Left ventricle myocardium inferior (tissue), 1 donor: ENCODE results near the gene TTLL5. TPM values are rescaled to one million over a fixed set of nuclear protein-coding genes. Genes with fewer than 3 reads are reported as not detected.

Experiments used
- DNase-seq: peaks from one replicate; pipeline ENCODE4 v3.0.0-alpha.2; 2020
- H3K27ac ChIP-seq: fragments of 200-600 bp; replicated peaks from 2 replicates; pipeline ENCODE4 v1.8.0; 2021
- H3K27me3 ChIP-seq: fragments of 200-600 bp; 2 replicates; pipeline ENCODE4 v1.8.0; 2021; ENCODE audit warnings: low read depth
- H3K36me3 ChIP-seq: fragments of 200-600 bp; 2 replicates; pipeline ENCODE4 v1.8.0; 2021
- H3K4me1 ChIP-seq: fragments of 200-600 bp; 2 replicates; pipeline ENCODE4 v1.8.0; 2021
- H3K4me3 ChIP-seq: fragments of 200-600 bp; 2 replicates; pipeline ENCODE4 v1.8.0; 2021; ENCODE audit warnings: mild to moderate bottlenecking, moderate library complexity
- H3K9me3 ChIP-seq: fragments of 200-600 bp; replicated peaks from 2 replicates; pipeline ENCODE4 v1.8.0; 2021
- intact Hi-C: fragments of 100-400 bp; cut with micrococcal nuclease; formaldehyde crosslinking; loops from one replicate; pipeline ENCODE4 v1.11.0; 2022
- total RNA-seq: library from RNA; stranded (reverse); fragmentation: NEBNext Ultra II Directional; extraction: Animal tissue kit (Norgen Biotek cat#: 25700); gene quantifications from one replicate; pipeline ENCODE4 v1.2.1, GENCODE V29; 2021
- TF ChIP-seq, protein P1 (sequence below): fragments of 200-600 bp; IDR thresholded peaks from 2 replicates; pipeline ENCODE4 v1.8.0; 2021; ENCODE audit warnings: antibody characterized with exemption, mild to moderate bottlenecking, borderline replicate concordance
- donor health status: DM: no; HTN: yes; CAD: no; lungs with severe emphysema.

Gene TTLL5
- total RNA-seq, 1 donor from 2014 or later, result 16.3 TPM

DNA sequence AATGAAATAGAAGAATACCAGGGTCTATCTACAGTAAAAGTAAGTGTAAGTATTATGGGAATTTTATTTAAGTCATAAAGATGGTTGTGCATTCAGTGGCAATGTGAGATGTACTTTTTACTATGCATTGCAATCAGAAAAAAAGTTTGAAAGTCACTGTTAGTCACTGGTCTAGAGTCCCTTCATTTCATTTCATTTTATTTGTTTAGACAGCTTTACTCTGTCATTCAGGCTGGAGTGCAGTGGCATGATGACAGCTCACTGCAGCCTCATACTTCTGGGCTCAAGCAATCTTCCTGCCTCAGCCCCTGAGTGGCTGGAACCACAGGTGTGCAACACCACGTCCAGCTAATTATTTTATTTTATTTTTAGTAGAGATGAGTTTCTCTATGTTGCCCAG, 278.2 kb downstream of the TTLL5 start:
- Histone ChIP-seq H3K9me3 (no peaks in the 10 kb centered on the region), H3K27ac (no peak overlapping the region), H3K36me3 (no peaks in the 10 kb centered on the region), H3K4me3 (no peak overlapping the region), H3K4me1 (peaks cover 27% of the 10 kb centered on the region), H3K27me3 (no peaks in the 10 kb centered on the region)
- no peak for DNase-seq
- intact Hi-C loops, result no loop called here
- TF ChIP-seq, protein P1, sequence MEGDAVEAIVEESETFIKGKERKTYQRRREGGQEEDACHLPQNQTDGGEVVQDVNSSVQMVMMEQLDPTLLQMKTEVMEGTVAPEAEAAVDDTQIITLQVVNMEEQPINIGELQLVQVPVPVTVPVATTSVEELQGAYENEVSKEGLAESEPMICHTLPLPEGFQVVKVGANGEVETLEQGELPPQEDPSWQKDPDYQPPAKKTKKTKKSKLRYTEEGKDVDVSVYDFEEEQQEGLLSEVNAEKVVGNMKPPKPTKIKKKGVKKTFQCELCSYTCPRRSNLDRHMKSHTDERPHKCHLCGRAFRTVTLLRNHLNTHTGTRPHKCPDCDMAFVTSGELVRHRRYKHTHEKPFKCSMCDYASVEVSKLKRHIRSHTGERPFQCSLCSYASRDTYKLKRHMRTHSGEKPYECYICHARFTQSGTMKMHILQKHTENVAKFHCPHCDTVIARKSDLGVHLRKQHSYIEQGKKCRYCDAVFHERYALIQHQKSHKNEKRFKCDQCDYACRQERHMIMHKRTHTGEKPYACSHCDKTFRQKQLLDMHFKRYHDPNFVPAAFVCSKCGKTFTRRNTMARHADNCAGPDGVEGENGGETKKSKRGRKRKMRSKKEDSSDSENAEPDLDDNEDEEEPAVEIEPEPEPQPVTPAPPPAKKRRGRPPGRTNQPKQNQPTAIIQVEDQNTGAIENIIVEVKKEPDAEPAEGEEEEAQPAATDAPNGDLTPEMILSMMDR, result no peak

DNA sequence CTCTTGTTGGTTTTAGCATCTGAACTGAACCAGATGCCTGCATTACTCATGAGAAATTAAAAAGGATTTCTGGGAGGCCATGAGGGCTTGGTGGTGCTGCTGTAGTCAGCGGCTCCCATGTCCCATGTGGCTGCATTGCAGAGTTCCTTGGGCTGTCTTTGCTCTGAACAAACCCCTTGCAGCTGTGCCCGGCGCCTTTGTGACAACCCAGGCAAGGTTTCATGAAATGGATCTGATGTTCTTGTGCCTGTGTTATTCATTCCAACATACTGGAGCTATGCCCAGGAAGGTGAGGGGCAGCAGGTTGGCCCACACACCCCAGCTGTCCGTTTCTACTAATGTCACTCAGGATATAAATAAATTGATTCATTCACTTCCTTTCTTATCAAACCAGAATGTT, 280.0 kb downstream of the TTLL5 start:
- Histone ChIP-seq H3K9me3 (no peaks in the 10 kb centered on the region), H3K27ac (peak overlapping the region; percentile 46), H3K27me3 (no peaks in the 10 kb centered on the region), H3K4me1 (peaks cover 14% of the 10 kb centered on the region), H3K4me3 (no peak overlapping the region), H3K36me3 (no peaks in the 10 kb centered on the region)
- TF ChIP-seq, protein P1, result no peak
- intact Hi-C loops, result no loop called here
- no peak for DNase-seq

DNA sequence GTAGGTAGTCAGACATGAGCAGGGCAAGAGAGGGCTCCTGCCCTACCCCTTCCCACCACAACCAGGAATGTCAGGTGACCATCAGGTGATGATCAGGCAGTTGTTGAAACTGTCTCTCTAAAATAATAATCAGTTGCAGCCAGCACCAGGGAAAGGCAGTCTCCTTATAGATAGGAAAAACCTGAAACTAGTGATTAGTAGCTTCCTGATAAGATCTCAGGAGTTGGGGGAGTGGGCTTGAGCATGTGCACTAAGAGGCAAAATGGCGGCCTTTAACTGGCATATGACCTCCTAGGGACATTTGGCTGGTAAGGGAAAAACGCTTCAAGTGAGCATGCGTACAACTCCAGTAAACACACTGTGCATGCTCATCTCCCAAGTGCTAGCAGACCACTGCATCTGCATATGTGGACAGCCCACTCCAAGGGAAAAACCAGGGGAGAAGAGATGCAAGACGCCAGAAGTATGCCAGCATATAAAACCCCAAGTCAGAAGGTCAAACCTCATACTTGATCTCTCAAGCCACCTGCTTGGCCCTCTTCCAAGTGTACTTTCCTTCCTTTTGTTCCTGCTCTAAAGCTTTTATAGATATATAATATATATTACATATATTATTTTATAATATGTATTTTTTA, 283.7 kb downstream of the TTLL5 start:
- intact Hi-C loops, result no loop called here
- no peak for DNase-seq
- Histone ChIP-seq H3K4me3 (no peak overlapping the region), H3K4me1 (peaks cover 14% of the 10 kb centered on the region), H3K27me3 (no peaks in the 10 kb centered on the region), H3K36me3 (no peaks in the 10 kb centered on the region), H3K27ac (no peak overlapping the region), H3K9me3 (no peaks in the 10 kb centered on the region)
- TF ChIP-seq, protein P1, result no peak

DNA sequence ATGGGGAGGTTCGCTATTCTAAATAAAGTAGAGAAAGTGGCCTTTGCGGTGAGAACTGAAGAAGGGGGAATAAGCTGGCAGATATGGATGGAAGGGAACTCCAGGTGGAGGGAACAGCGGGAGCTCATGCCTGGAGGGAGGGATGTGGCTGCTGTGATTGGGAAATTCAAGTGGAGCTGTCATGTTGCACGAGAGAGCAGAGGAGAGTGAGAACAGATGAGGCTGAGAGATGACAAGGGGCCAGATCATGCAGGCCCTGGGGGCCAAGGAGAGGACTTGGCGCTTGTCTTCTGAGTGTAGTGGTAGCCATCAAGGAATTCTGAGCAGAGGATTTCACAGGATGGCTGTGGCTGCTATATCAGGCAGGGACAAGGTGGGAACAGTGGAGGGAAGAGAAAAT, 285.7 kb downstream of the TTLL5 start:
- Histone ChIP-seq H3K36me3 (no peaks in the 10 kb centered on the region), H3K27ac (no peak overlapping the region), H3K4me1 (no peaks in the 10 kb centered on the region), H3K27me3 (no peaks in the 10 kb centered on the region), H3K9me3 (no peaks in the 10 kb centered on the region), H3K4me3 (no peak overlapping the region)
- no peak for DNase-seq
- TF ChIP-seq, protein P1, result no peak
- intact Hi-C loops, result no loop called here

DNA sequence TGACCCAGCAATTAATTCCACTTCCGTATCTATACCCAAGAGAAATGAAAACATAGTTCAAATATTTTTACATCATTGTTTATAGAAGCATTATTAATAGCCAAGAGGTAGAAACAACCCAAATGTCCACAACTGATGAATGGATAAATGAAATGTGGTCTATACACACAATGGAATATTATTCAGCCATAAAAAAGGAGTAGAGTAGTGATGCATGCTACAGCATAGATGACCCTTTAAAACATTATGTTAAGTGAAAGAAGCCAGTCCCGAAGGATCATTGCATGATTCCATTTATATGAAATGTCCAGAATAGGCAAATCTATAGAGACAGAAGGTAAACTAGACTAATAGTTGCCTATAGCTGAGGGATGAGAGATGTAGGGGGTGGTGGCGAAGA, 291.4 kb downstream of the TTLL5 start:
- Histone ChIP-seq H3K4me1 (no peaks in the 10 kb centered on the region), H3K36me3 (peaks cover 7% of the 10 kb centered on the region), H3K27ac (no peak overlapping the region), H3K9me3 (no peaks in the 10 kb centered on the region), H3K4me3 (no peak overlapping the region), H3K27me3 (no peaks in the 10 kb centered on the region)
- TF ChIP-seq, protein P1, result no peak
- intact Hi-C loops, result no loop called here
- no peak for DNase-seq
